GM12891 (cell line): ENCODE measurements around the gene FOXF1.

Source experiments
- DNase-seq: peaks from one replicate; pipeline ENCODE4 v3.0.0; 2011; ENCODE audit warnings: low spot score; ENCODE audit not compliant: insufficient read length
- FAIRE-seq: peaks from 2 replicates; lab custom pipeline; 2011; peaks lifted over from hg19 to GRCh38; lab: Jason Lieb, UNC
- PAX5 ChIP-seq: IDR thresholded peaks from 2 replicates; pipeline ENCODE4 v1.6.1; 2011; ENCODE audit warnings: low read length, moderate library complexity, mild to moderate bottlenecking; ENCODE audit not compliant: insufficient read depth, severe bottlenecking
- POLR2A ChIP-seq: IDR thresholded peaks from 2 replicates; pipeline ENCODE4 v1.6.1; 2011; ENCODE audit warnings: low read depth, low read length, control low read depth
- POLR2AphosphoS5 ChIP-seq: IDR thresholded peaks from 2 replicates; pipeline ENCODE4 v1.6.1; 2011; ENCODE audit warnings: low read depth, low read length, control low read depth
- POU2F2 ChIP-seq: IDR thresholded peaks from 2 replicates; pipeline ENCODE4 v1.6.1; 2011; ENCODE audit warnings: low read depth, mild to moderate bottlenecking, control low read depth, low read length, moderate library complexity
- SPI1 ChIP-seq: IDR thresholded peaks from 2 replicates; pipeline ENCODE4 v1.6.1; 2011; ENCODE audit warnings: low read depth, low read length, control low read depth
- TAF1 ChIP-seq: IDR thresholded peaks from 2 replicates; pipeline ENCODE4 v1.6.1; 2011; ENCODE audit warnings: low read depth, low read length, control low read depth

The FOXF1 gene

GRCh38 chr16:86472366-86472765, 38.0 kb upstream of the FOXF1 start:
- TF ChIP-seq PAX5: no peak
- no peak for TF ChIP-seq TAF1
- TF ChIP-seq POLR2AphosphoS5: no peak
- TF ChIP-seq POLR2A: no peak
- TF ChIP-seq POU2F2: no peak
- TF ChIP-seq SPI1: no peak
- no peak for FAIRE-seq
- no peak for DNase-seq

GRCh38 chr16:86476956-86477534, 33.3 kb upstream of the FOXF1 start:
- TF ChIP-seq PAX5: no peak
- no peak for TF ChIP-seq TAF1
- no peak for TF ChIP-seq POLR2AphosphoS5
- TF ChIP-seq POU2F2: no peak
- TF ChIP-seq SPI1: no peak
- TF ChIP-seq POLR2A: no peak
- no peak for DNase-seq
- no peak for FAIRE-seq

- TF ChIP-seq POLR2A (no peak), PAX5 (no peak), POU2F2 (no peak), SPI1 (no peak), POLR2AphosphoS5 (no peak), TAF1 (no peak)
- FAIRE-seq: peak; percentile 48
- no peak for DNase-seq
Measured at GRCh38 chr16:86477642-86478041, 32.7 kb upstream of the FOXF1 start.

GRCh38 chr16:86478779-86479178, 31.5 kb upstream of the FOXF1 start:
- no peak for FAIRE-seq
- TF ChIP-seq POLR2AphosphoS5: no peak
- no peak for TF ChIP-seq SPI1
- TF ChIP-seq TAF1: no peak
- TF ChIP-seq POLR2A: no peak
- TF ChIP-seq POU2F2: no peak
- no peak for TF ChIP-seq PAX5
- no peak for DNase-seq

- DNase-seq (no peak), FAIRE-seq (no peak)
- TF ChIP-seq POLR2A (no peak), POU2F2 (no peak), TAF1 (no peak), PAX5 (no peak), POLR2AphosphoS5 (no peak), SPI1 (no peak)
Measured at GRCh38 chr16:86479419-86479818, 30.9 kb upstream of the FOXF1 start.

GRCh38 chr16:86480444-86480843, 29.9 kb upstream of the FOXF1 start:
- TF ChIP-seq TAF1: no peak
- no peak for TF ChIP-seq POLR2A
- no peak for TF ChIP-seq SPI1
- TF ChIP-seq POU2F2: no peak
- TF ChIP-seq POLR2AphosphoS5: no peak
- TF ChIP-seq PAX5: no peak
- FAIRE-seq: no peak
- no peak for DNase-seq

- no peak for FAIRE-seq
- DNase-seq: no peak
- TF ChIP-seq TAF1 (no peak), POLR2A (no peak), POU2F2 (no peak), POLR2AphosphoS5 (no peak), PAX5 (no peak), SPI1 (no peak)
Measured at GRCh38 chr16:86481607-86482006, 28.7 kb upstream of the FOXF1 start.

DNA sequence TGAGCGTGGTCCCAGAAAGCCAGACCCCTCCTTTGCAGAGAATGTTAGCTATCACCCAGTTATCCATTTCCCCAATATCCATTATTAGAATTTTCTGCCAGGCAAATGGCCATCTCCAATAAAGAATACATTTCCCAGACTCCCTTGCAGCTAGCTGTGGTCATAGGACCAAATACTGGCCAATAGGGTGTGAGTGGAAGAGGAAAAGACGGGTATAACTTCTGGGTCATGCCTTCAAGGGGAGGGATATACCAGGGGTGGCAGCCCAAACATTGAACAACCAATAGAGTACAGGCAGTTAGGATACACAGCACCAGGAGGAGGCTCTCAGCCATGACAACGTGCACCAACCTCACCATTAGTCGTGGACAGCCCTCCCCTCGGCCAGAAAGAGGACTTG, 26.1 kb upstream of the FOXF1 start:
- DNase-seq (no peak), FAIRE-seq (no peak)
- TF ChIP-seq POU2F2: no peak
- no peak for TF ChIP-seq TAF1
- no peak for TF ChIP-seq POLR2A
- TF ChIP-seq POLR2AphosphoS5: no peak
- TF ChIP-seq PAX5: no peak
- TF ChIP-seq SPI1: no peak

- TF ChIP-seq POLR2A: no peak
- TF ChIP-seq SPI1: no peak
- no peak for TF ChIP-seq TAF1
- TF ChIP-seq POLR2AphosphoS5: no peak
- TF ChIP-seq POU2F2: no peak
- no peak for TF ChIP-seq PAX5
- no peak for FAIRE-seq
- no peak for DNase-seq
Measured at GRCh38 chr16:86485746-86486145, 24.6 kb upstream of the FOXF1 start.

DNA sequence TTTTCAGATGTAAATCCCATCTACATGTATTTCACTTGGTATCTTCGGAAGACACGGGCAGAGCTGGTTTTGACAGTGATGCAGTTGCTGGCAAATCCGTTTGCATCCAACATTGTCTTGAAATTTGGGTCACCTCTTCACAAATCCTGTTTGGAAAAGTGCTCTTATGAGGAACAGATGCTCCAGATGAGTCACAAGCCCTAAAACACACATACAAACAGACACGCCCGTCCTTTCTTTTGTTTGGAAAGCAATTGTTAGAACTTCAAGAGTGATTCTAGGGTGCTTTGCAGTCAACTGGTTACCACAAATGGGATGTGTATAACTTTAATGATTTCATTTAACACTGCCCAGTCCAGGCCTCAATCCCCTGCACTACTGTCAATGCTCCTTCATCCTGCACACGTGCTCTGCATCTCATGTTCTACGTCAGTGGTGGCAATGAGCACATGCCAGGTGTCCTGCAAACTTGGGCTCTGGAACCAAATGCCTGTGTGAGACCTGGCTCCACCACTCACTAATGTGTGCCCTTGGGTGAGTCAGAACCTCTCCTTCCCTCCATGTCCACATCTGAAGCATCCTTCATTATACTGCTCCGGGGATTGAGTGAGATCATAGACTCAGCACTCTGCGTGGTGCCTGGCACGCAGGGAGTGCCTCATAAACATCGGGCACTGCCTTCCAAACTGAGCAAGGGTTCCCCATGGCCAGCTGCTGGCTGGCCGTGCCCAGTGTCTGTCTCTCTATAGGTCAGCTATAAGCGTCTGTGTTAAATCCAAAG, 19.3 kb upstream of the FOXF1 start:
- no peak for FAIRE-seq
- DNase-seq: no peak
- no peak for TF ChIP-seq POLR2A
- no peak for TF ChIP-seq TAF1

- no peak for TF ChIP-seq SPI1
- no peak for TF ChIP-seq POLR2AphosphoS5
- TF ChIP-seq TAF1: no peak
- TF ChIP-seq POLR2A: no peak
- DNase-seq: no peak
- FAIRE-seq: no peak
Measured at GRCh38 chr16:86491640-86492023, 18.7 kb upstream of the FOXF1 start.
